HFFc6 (cell line): ENCODE results near the gene PIAS1. TPM values are rescaled to one million over a fixed set of nuclear protein-coding genes. Genes with fewer than 3 reads are reported as not detected.

Source experiments
- DNase-seq: peaks from one replicate; pipeline ENCODE4 v3.0.0-alpha.2; 2018
- H3K27ac Mint-ChIP-seq: 2 replicates; pipeline ENCODE4 v1.8.0; 2020; ENCODE audit warnings: mild to moderate bottlenecking, mixed read lengths
- H3K27me3 Mint-ChIP-seq: 2 replicates; pipeline ENCODE4 v1.8.0; 2021; ENCODE audit warnings: mild to moderate bottlenecking, moderate library complexity, mixed read lengths; ENCODE audit not compliant: insufficient read depth
- H3K36me3 Mint-ChIP-seq: 2 replicates; pipeline ENCODE4 v1.8.0; 2021; ENCODE audit warnings: low read depth, mixed read lengths
- H3K4me1 Mint-ChIP-seq: 2 replicates; pipeline ENCODE4 v1.8.0; 2020; ENCODE audit warnings: low read depth, mixed read lengths
- H3K4me3 Mint-ChIP-seq: 2 replicates; pipeline ENCODE4 v1.8.0; 2020; ENCODE audit warnings: mild to moderate bottlenecking, moderate library complexity, mixed read lengths
- H3K9me3 Mint-ChIP-seq: 2 replicates; pipeline ENCODE4 v1.8.0; 2020; ENCODE audit warnings: mild to moderate bottlenecking, mixed read lengths
- total RNA-seq, 6 experiments: library from RNA; stranded (reverse); fragmentation: NEBNext Ultra II Directional; extraction: Animal tissue kit (Norgen Biotek cat#: 25700); gene quantifications; 2 replicates in 1 of 6; 3 replicates in 5 of 6; pipeline ENCODE4 v1.2.3, GENCODE V29; 2021
- TF ChIP-seq, protein P1 (sequence below): fragments of 200-600 bp; sonication (generic); IDR thresholded peaks from 2 replicates; pipeline ENCODE4 v1.5.0; 2021; ENCODE audit warnings: antibody characterized with exemption, mild to moderate bottlenecking

The PIAS1 gene
- total RNA-seq, 6 experiments from 2014 or later = 23.7 to 31.8 (median 27.6) TPM

DNA sequence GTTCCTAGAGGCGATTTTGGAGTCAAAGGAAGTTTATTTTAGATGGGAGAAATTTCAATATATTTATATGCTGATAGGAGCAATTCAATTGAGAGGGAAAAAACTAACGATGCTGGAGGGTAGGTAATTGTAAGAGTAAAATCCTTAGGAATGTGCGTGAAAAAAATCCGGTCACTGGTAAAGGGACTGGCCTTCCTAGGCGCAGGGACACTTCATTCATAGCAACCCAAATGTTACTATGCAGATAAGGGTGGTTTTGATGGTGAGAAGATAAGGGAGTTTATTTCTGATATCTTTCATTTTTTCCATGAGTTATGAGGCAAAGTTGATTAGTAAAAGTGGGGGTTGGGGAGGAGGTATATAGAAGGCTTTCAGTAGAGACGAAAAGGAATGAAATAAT, 1.1 kb upstream of the PIAS1 start:
- H3K4me1 Mint-ChIP-seq = peaks cover 50% of the 10 kb centered on the region
- H3K9me3 Mint-ChIP-seq = no peaks in the 10 kb centered on the region
- no peaks in the 10 kb centered on the region for H3K36me3 Mint-ChIP-seq
- no peak overlapping the region for H3K4me3 Mint-ChIP-seq
- H3K27ac Mint-ChIP-seq = no peak overlapping the region
- DNase-seq = no peak
- TF ChIP-seq, protein P1, sequence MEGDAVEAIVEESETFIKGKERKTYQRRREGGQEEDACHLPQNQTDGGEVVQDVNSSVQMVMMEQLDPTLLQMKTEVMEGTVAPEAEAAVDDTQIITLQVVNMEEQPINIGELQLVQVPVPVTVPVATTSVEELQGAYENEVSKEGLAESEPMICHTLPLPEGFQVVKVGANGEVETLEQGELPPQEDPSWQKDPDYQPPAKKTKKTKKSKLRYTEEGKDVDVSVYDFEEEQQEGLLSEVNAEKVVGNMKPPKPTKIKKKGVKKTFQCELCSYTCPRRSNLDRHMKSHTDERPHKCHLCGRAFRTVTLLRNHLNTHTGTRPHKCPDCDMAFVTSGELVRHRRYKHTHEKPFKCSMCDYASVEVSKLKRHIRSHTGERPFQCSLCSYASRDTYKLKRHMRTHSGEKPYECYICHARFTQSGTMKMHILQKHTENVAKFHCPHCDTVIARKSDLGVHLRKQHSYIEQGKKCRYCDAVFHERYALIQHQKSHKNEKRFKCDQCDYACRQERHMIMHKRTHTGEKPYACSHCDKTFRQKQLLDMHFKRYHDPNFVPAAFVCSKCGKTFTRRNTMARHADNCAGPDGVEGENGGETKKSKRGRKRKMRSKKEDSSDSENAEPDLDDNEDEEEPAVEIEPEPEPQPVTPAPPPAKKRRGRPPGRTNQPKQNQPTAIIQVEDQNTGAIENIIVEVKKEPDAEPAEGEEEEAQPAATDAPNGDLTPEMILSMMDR = no peak
- H3K27me3 Mint-ChIP-seq = no peaks in the 10 kb centered on the region; the same call in 1 of the 2 replicates

DNA sequence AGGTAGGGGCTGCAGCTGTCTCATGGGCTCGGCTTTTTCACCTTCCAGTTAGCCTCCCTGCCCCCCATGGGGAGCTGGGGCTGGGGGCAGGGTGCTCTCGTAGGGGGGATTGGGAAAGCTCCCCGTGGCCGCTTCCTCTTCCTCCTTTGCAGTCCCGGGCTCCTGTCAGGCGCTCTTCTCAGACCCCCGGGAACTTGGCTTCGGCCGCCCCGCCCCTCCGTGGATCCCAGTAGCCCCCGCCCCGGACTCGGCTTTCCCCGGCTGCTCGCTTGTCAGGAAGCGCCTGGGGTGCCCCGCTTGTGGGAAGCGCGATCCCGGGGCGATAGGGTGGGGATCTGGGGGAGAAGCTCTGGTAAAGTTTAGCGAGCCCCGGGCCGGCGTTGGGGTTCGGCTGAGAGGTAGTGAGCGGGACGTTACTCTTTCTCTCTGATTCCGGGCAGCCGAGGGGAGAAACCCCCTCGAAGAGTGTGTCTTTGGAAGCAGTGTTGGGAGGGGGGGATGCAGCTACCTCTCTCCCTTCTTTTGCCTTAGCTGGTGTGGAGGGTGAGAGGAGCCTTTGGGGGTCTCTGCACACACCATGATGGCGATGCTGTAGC, 611 bp downstream of the PIAS1 start:
- Mint-ChIP-seq H3K27me3 (no peaks in the 10 kb centered on the region; the same call in 1 of the 2 replicates), H3K36me3 (no peaks in the 10 kb centered on the region), H3K4me3 (peak overlapping the region; percentile 93), H3K9me3 (no peaks in the 10 kb centered on the region), H3K4me1 (peaks cover 55% of the 10 kb centered on the region), H3K27ac (peak overlapping the region; percentile 70)
- TF ChIP-seq, protein P1 = no peak
- peak; percentile 11 for DNase-seq

- Mint-ChIP-seq H3K4me1 (peaks cover 55% of the 10 kb centered on the region), H3K4me3 (peak overlapping the region; percentile 93), H3K27ac (peak overlapping the region; percentile 70), H3K27me3 (no peaks in the 10 kb centered on the region; the same call in 1 of the 2 replicates), H3K9me3 (no peaks in the 10 kb centered on the region), H3K36me3 (no peaks in the 10 kb centered on the region)
- TF ChIP-seq, protein P1 = no peak
- DNase-seq = peak; percentile 53
These were observed 1.1 kb downstream of the PIAS1 start for GRCh38 chr15:68055224-68055705.

DNA sequence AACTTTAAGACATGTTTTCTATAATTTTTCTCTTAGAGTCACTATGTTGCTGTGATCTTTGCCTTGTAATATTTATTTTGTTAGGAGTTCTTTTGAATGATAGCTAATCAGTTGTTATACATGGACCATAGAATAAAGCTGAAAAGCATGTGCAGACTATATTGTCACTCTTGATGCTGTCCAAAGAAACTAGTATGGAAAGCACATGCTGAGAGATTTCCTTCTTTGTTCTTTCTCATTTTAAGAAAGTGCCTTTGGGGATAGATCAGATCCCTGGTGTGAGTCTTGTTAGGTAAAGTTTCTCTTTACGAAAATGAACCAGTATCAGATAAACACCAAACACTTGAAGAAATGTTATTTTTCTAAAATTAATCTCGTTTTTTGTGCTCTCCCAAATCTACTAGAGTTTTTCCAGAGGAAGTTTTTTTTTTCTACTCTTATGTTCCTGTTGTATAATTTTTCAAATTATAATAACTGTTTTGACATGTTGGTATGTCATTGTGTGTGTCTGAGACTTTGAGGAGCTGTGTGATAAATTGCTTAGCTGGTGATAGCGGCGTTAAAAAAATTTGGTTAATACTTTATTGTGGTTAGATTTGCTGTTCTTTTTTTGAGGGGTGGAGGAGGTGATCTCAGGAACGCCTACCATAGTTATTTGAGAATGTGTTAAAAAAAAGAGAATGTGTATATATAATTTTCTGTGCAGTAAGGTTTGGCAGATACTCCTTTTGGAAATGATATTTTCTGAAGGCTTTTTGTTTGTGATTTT, 2.2 kb downstream of the PIAS1 start:
- H3K9me3 Mint-ChIP-seq = no peaks in the 10 kb centered on the region

GRCh38 chr15:68057034-68057433, 2.9 kb downstream of the PIAS1 start:
- no peaks in the 10 kb centered on the region for H3K9me3 Mint-ChIP-seq
- H3K27me3 Mint-ChIP-seq = no peaks in the 10 kb centered on the region; the same call in 1 of the 2 replicates
- no peaks in the 10 kb centered on the region for H3K36me3 Mint-ChIP-seq
- DNase-seq = no peak
- H3K4me3 Mint-ChIP-seq = peak overlapping the region; percentile 93
- H3K27ac Mint-ChIP-seq = no peak overlapping the region
- peaks cover 58% of the 10 kb centered on the region for H3K4me1 Mint-ChIP-seq
- TF ChIP-seq, protein P1 = no peak

More for the DNA sequence above, 2.2 kb downstream of the PIAS1 start:
- Mint-ChIP-seq H3K36me3 (no peaks in the 10 kb centered on the region), H3K27ac (peak overlapping the region; percentile 60; the same call in 1 of the 2 replicates), H3K4me1 (peaks cover 56% of the 10 kb centered on the region), H3K27me3 (no peaks in the 10 kb centered on the region; the same call in 1 of the 2 replicates), H3K4me3 (peak overlapping the region; percentile 93)
- DNase-seq = no peak
- TF ChIP-seq, protein P1 = no peak
